ENCODE measurements around the gene PDE7B.

The PDE7B gene

DNA sequence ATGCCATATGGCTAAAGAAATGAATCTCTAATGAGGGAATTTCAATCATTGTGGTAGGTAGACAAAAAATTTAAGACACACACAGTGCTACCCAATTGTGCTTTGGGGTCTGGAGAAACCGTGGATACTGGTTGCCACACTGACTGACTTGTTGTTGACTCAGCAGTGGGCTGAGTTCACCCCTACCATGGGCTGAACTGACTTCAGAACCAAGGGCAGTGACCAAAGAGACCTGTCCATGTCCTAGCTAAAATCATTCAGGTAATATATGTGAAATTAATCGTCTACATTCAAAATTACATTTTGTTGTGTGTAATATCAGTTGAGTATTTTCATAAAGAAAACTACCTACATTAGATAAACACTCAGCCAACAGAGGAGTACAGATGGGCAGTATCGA, 131.6 kb downstream of the PDE7B start:
- TF ChIP-seq EZH2 (IDR thresholded peaks at IDR 0.05; ENCODE audit: borderline replicate concordance, low read length), result no peak
- TF ChIP-seq, protein P1, sequence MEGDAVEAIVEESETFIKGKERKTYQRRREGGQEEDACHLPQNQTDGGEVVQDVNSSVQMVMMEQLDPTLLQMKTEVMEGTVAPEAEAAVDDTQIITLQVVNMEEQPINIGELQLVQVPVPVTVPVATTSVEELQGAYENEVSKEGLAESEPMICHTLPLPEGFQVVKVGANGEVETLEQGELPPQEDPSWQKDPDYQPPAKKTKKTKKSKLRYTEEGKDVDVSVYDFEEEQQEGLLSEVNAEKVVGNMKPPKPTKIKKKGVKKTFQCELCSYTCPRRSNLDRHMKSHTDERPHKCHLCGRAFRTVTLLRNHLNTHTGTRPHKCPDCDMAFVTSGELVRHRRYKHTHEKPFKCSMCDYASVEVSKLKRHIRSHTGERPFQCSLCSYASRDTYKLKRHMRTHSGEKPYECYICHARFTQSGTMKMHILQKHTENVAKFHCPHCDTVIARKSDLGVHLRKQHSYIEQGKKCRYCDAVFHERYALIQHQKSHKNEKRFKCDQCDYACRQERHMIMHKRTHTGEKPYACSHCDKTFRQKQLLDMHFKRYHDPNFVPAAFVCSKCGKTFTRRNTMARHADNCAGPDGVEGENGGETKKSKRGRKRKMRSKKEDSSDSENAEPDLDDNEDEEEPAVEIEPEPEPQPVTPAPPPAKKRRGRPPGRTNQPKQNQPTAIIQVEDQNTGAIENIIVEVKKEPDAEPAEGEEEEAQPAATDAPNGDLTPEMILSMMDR (IDR thresholded peaks at IDR 0.05; ENCODE audit: low read length), result no peak
- H3K27ac ChIP-seq (ENCODE audit: low read depth, low read length, poor library complexity, severe bottlenecking), result no peak overlapping the region
- no peak overlapping the region for H3K4me2 ChIP-seq (ENCODE audit: low read length)
- no peaks in the 10 kb centered on the region for H3K27me3 ChIP-seq (ENCODE audit: insufficient read depth, low read length)
- H3K9ac ChIP-seq (ENCODE audit: low read length), result no peak overlapping the region
- no peaks in the 10 kb centered on the region for H4K20me1 ChIP-seq (ENCODE audit: insufficient read depth, low read length)
- no peaks in the 10 kb centered on the region for H3K36me3 ChIP-seq (ENCODE audit: insufficient read depth, low read length)
- no peaks in the 10 kb centered on the region for H3K9me3 ChIP-seq (ENCODE audit: low read length)
- no peak overlapping the region for H2AFZ ChIP-seq (ENCODE audit: low read length)
- H3K9me2 ChIP-seq (ENCODE audit: low read depth, low read length), result no peaks in the 10 kb centered on the region
- no peaks in the 10 kb centered on the region for H3F3A ChIP-seq (ENCODE audit: insufficient read depth, low read length)
- H3K4me1 ChIP-seq (ENCODE audit: insufficient read depth, low read length, severe bottlenecking), result no peaks in the 10 kb centered on the region
- no peak overlapping the region for H3K4me3 ChIP-seq (ENCODE audit: low read depth, low read length, poor library complexity, severe bottlenecking)
- H3K79me2 ChIP-seq (ENCODE audit: insufficient read depth, low read length), result no peaks in the 10 kb centered on the region

DNA sequence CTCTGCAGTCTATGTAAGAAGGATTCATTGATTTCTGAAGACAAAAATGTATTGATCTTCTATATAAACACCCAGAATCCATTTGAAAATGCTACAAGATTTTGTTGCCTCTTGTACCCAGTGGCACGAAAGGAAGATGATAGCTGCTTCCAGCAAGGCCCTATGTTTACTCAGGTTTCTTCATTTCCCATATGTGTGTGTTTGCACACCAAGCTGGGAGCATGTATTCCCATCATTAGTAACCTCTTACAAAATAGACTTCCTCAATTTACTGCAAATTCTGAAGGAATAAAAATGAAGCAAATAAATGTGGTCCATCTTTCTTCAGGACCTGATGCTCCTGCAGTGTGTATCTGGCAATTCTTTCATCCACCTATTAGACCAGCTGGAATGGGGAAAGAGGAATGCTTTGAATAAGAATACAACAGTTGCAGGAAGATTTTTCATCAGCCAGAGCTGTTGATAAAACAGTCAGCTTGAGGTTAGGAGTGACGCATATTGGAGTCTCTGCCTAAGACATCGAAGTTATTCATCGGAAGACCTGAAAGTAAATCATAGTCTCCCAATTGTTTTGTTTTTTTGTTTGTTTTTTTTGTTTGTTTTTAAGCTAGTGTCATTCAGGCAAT, 132.3 kb downstream of the PDE7B start:
- Histone ChIP-seq H3K27me3 (ENCODE audit: insufficient read depth, low read length) (no peaks in the 10 kb centered on the region), H3K4me2 (ENCODE audit: low read length) (no peak overlapping the region)

DNA sequence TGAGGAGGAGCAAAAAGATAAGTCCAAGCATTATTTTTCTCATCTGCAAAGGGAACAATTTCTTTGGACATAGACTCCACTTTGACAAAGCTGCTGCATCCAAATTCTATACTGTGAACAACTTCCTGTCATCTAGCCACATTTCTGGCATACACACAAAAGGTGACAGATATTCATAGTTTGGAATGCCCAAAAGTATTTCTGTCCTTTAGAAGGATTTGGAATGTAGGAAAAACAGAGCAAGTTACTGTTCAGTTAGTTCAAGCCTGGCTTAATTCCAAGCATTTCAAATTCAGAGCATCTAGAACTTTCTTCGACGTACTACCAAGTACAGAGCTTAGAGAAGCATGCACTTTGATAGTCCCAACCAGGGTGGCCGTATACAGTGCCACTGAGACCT, 134.0 kb downstream of the PDE7B start:
- Histone ChIP-seq H3K9me3 (ENCODE audit: low read length) (no peaks in the 10 kb centered on the region), H3K9ac (ENCODE audit: low read length) (no peak overlapping the region), H2AFZ (ENCODE audit: low read length) (no peak overlapping the region), H3F3A (ENCODE audit: insufficient read depth, low read length) (no peaks in the 10 kb centered on the region), H3K4me2 (ENCODE audit: low read length) (no peak overlapping the region), H3K79me2 (ENCODE audit: insufficient read depth, low read length) (no peaks in the 10 kb centered on the region), H3K4me1 (ENCODE audit: insufficient read depth, low read length, severe bottlenecking) (no peaks in the 10 kb centered on the region), H4K20me1 (ENCODE audit: insufficient read depth, low read length) (no peaks in the 10 kb centered on the region), H3K9me2 (ENCODE audit: low read depth, low read length) (no peaks in the 10 kb centered on the region), H3K27me3 (ENCODE audit: insufficient read depth, low read length) (no peaks in the 10 kb centered on the region), H3K36me3 (ENCODE audit: insufficient read depth, low read length) (no peaks in the 10 kb centered on the region), H3K4me3 (ENCODE audit: low read depth, low read length, poor library complexity, severe bottlenecking) (no peak overlapping the region), H3K27ac (ENCODE audit: low read depth, low read length, poor library complexity, severe bottlenecking) (no peak overlapping the region)
- TF ChIP-seq EZH2 (IDR thresholded peaks at IDR 0.05; ENCODE audit: borderline replicate concordance, low read length), result no peak
- TF ChIP-seq, protein P1 (IDR thresholded peaks at IDR 0.05; ENCODE audit: low read length), result no peak

More for the DNA sequence above, 132.3 kb downstream of the PDE7B start:
- H4K20me1 ChIP-seq (ENCODE audit: insufficient read depth, low read length), result no peaks in the 10 kb centered on the region
- no peaks in the 10 kb centered on the region for H3K36me3 ChIP-seq (ENCODE audit: insufficient read depth, low read length)
- no peaks in the 10 kb centered on the region for H3K4me1 ChIP-seq (ENCODE audit: insufficient read depth, low read length, severe bottlenecking)
- no peak overlapping the region for H3K4me3 ChIP-seq (ENCODE audit: low read depth, low read length, poor library complexity, severe bottlenecking)
- no peaks in the 10 kb centered on the region for H3F3A ChIP-seq (ENCODE audit: insufficient read depth, low read length)
- no peaks in the 10 kb centered on the region for H3K9me3 ChIP-seq (ENCODE audit: low read length)
- H3K79me2 ChIP-seq (ENCODE audit: insufficient read depth, low read length), result no peaks in the 10 kb centered on the region
- no peak for TF ChIP-seq EZH2 (IDR thresholded peaks at IDR 0.05; ENCODE audit: borderline replicate concordance, low read length)
- TF ChIP-seq, protein P1 (IDR thresholded peaks at IDR 0.05; ENCODE audit: low read length), result no peak
- H3K9ac ChIP-seq (ENCODE audit: low read length), result no peak overlapping the region
- H3K27ac ChIP-seq (ENCODE audit: low read depth, low read length, poor library complexity, severe bottlenecking), result no peak overlapping the region
- H3K9me2 ChIP-seq (ENCODE audit: low read depth, low read length), result no peaks in the 10 kb centered on the region
- no peak overlapping the region for H2AFZ ChIP-seq (ENCODE audit: low read length)

Measured in OCI-LY1 (cell line).